Caco-2 (cell line): ENCODE measurements around the gene DENND6B. TPM values are rescaled to one million over a fixed set of nuclear protein-coding genes. Genes with fewer than 3 reads are reported as not detected.

Source experiments
- BruUV-seq: library from RNA; stranded (reverse); fragments of 400-500 nt; replicated peaks from 2 replicates; lab custom pipeline; 2021; lab: Mats Ljungman, UMichigan
- CTCF ChIA-PET: fragments of 300-600 bp; sonication (Branson Sonifier 250); formaldehyde crosslinking; loops from one replicate; lab custom pipeline; 2022; ENCODE audit warnings: antibody characterized with exemption; lab: Charles Lee
- POLR2A ChIA-PET: fragments of 300-600 bp; sonication (Branson Sonifier 250); formaldehyde crosslinking; loops from one replicate; lab custom pipeline; 2022; ENCODE audit warnings: antibody characterized with exemption; lab: Charles Lee
- DNase-seq, 2 experiments: peaks; one replicate each; pipeline versions ENCODE4 v3.0.0 to v3.0.0-alpha.2; 2020 to 2022
- H3K27me3 ChIP-seq: replicated peaks from 2 replicates; pipeline ENCODE4 v1.6.0; 2011; ENCODE audit warnings: low read length; ENCODE audit not compliant: control insufficient read depth, insufficient read depth
- H3K36me3 ChIP-seq: 2 replicates; pipeline ENCODE4 v1.5.1; 2011; ENCODE audit warnings: low read length; ENCODE audit not compliant: control insufficient read depth, insufficient read depth
- H3K4me1 ChIP-seq: fragments of 250-450 bp; sonication (Bioruptor Pico); 2 replicates; pipeline ENCODE4 v1.5.1; 2020; ENCODE audit warnings: mild to moderate bottlenecking
- H3K4me3 ChIP-seq: 2 replicates; pipeline ENCODE4 v1.5.1; 2011; ENCODE audit warnings: low read depth, mild to moderate bottlenecking, control low read depth, low read length
- H3K9me3 ChIP-seq: fragments of 250-450 bp; sonication (Bioruptor Pico); 2 replicates; pipeline ENCODE4 v1.5.1; 2020; ENCODE audit warnings: mild to moderate bottlenecking, moderate library complexity
- H3K27ac Mint-ChIP-seq: one replicate; pipeline ENCODE4 v1.8.0; 2022; ENCODE audit warnings: mixed read lengths; ENCODE audit not compliant: unreplicated experiment
- H3K27me3 Mint-ChIP-seq: one replicate; pipeline ENCODE4 v1.8.0; 2022; ENCODE audit warnings: mixed read lengths; ENCODE audit not compliant: insufficient read depth, unreplicated experiment
- H3K36me3 Mint-ChIP-seq: one replicate; pipeline ENCODE4 v1.8.0; 2022; ENCODE audit warnings: mild to moderate bottlenecking, mixed read lengths; ENCODE audit not compliant: insufficient read depth, unreplicated experiment
- H3K4me1 Mint-ChIP-seq: one replicate; pipeline ENCODE4 v1.8.0; 2022; ENCODE audit warnings: low read depth, mixed read lengths; ENCODE audit not compliant: unreplicated experiment
- H3K4me3 Mint-ChIP-seq: one replicate; pipeline ENCODE4 v1.8.0; 2022; ENCODE audit warnings: mild to moderate bottlenecking, moderate library complexity, mixed read lengths; ENCODE audit not compliant: unreplicated experiment
- H3K9me3 Mint-ChIP-seq: one replicate; pipeline ENCODE4 v1.8.0; 2022; ENCODE audit warnings: mixed read lengths; ENCODE audit not compliant: unreplicated experiment
- CTCF ChIP-seq, 2 experiments: fragments of 200-600 bp in 1 of 2; IDR thresholded peaks; 1 replicate in 1 of 2; 2 replicates in 1 of 2; pipeline versions ENCODE4 v1.5.1 to v1.8.0; 2011 to 2022; ENCODE audit warnings: antibody characterized with exemption in 1 of 2, control low read depth in 1 of 2, inconsistent platforms in 1 of 2, low read depth in 1 of 2, low read length in 1 of 2, mild to moderate bottlenecking in 1 of 2, moderate library complexity in 1 of 2; ENCODE audit not compliant: insufficient read depth in 1 of 2, severe bottlenecking in 1 of 2, unreplicated experiment in 1 of 2
- intact Hi-C: fragments of 100-400 bp; cut with micrococcal nuclease; formaldehyde crosslinking; loops from one replicate; pipeline ENCODE4 v1.10.0; 2022; ENCODE audit not compliant: unreplicated experiment
- total RNA-seq: library from RNA; stranded (reverse); gene quantifications from 2 replicates; pipeline ENCODE4 v1.2.3, GENCODE V29; 2022

DENND6B gene
- total RNA-seq, 1 experiment from 2014 or later, result 3.4 TPM

DNA sequence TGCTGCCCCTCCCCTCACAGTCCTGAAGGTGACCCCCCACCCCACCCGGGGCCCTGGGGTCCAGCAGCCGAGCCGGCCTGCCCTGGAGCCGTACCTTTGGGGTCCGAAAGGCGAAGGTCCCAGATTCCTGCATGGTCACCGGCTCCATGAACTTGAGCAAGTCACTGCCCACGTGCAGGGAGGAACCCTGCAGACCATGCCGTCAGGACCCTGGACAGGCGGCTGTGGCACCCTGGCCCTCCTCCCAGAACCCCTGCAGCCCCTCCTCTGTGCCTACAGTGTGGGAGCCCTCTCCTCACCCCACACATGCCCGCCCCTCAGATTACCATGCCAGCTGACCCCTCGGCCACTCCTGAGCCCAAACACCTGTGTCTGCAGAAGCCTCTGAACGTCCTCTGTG lies 42.3 kb downstream of the DENND6B start:
- H3K27me3 Mint-ChIP-seq, result no peaks in the 10 kb centered on the region
- TF ChIP-seq CTCF (IDR thresholded peaks at IDR 0.05; ENCODE audit: insufficient read depth in 1 of 2, low read depth in 1 of 2, low read length in 1 of 2, severe bottlenecking in 1 of 2, unreplicated experiment in 1 of 2), result no peak
- Histone ChIP-seq H3K27me3 (no peaks in the 10 kb centered on the region), H3K4me3 (no peak overlapping the region), H3K36me3 (peaks cover 10% of the 10 kb centered on the region), H3K4me1 (peaks cover 18% of the 10 kb centered on the region), H3K9me3 (no peaks in the 10 kb centered on the region)
- BruUV-seq, result no TSS peak
- no peaks in the 10 kb centered on the region for H3K4me1 Mint-ChIP-seq
- H3K9me3 Mint-ChIP-seq, result no peaks in the 10 kb centered on the region
- peaks cover 53% of the 10 kb centered on the region for H3K36me3 Mint-ChIP-seq
- intact Hi-C loops, result no loop called here
- H3K4me3 Mint-ChIP-seq, result no peak overlapping the region
- H3K27ac Mint-ChIP-seq, result peak overlapping the region; percentile 81
- no peak for DNase-seq
- ChIA-PET POLR2A (interaction anchor here (0.5 kb wide), 1 partner anchor 9 kb away, joined by 6 read pairs; no protein-coding TSS in a partner anchor), CTCF (no interaction called here)

DNA sequence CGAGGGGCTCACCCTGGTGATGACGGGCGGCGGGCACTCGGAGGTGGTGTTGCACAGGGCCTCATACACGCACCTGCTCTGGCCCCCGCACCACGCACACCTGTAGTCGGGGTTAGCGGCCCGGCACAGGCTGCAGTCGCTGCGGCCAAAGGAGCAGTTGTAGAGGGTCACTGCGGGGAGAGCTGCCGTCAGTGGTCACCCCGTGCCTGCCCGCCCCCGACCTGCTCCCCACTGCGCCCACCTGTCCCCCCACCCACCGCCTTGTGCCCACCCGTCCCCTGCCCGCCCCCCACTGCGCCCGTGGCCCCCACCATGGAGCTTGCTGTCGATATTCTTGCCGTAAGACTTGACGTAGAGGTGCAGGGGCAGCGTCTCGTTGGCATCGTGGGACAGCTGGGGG lies 43.0 kb downstream of the DENND6B start:
- Mint-ChIP-seq H3K4me1 (no peaks in the 10 kb centered on the region), H3K9me3 (no peaks in the 10 kb centered on the region), H3K27me3 (no peaks in the 10 kb centered on the region), H3K36me3 (peaks cover 60% of the 10 kb centered on the region), H3K27ac (peak overlapping the region; percentile 69), H3K4me3 (no peak overlapping the region)
- Histone ChIP-seq H3K36me3 (peaks cover 11% of the 10 kb centered on the region), H3K9me3 (no peaks in the 10 kb centered on the region), H3K4me3 (no peak overlapping the region), H3K4me1 (peaks cover 18% of the 10 kb centered on the region), H3K27me3 (no peaks in the 10 kb centered on the region)
- intact Hi-C loops, result no loop called here
- ChIA-PET POLR2A (no interaction called here), CTCF (no interaction called here)
- BruUV-seq, result no TSS peak
- no peak for DNase-seq
- no peak for TF ChIP-seq CTCF (IDR thresholded peaks at IDR 0.05; ENCODE audit: insufficient read depth in 1 of 2, low read depth in 1 of 2, low read length in 1 of 2, severe bottlenecking in 1 of 2, unreplicated experiment in 1 of 2)

GRCh38 chr22:50282361-50283155 lies 44.3 kb downstream of the DENND6B start:
- Mint-ChIP-seq H3K27me3 (no peaks in the 10 kb centered on the region), H3K4me1 (no peaks in the 10 kb centered on the region), H3K9me3 (no peaks in the 10 kb centered on the region), H3K27ac (peak overlapping the region; percentile 69), H3K4me3 (peak overlapping the region; percentile 55), H3K36me3 (peaks cover 61% of the 10 kb centered on the region)
- ChIA-PET CTCF (interaction anchor here (0.8 kb wide), 1 partner anchor 9 kb away, joined by 4 read pairs; no protein-coding TSS in a partner anchor), POLR2A (interaction anchor here (0.6 kb wide), 2 partner anchors 11 to 30 kb away, joined by 3 to 4 read pairs; no protein-coding TSS in a partner anchor)
- no peak for TF ChIP-seq CTCF (IDR thresholded peaks at IDR 0.05; ENCODE audit: insufficient read depth in 1 of 2, low read depth in 1 of 2, low read length in 1 of 2, severe bottlenecking in 1 of 2, unreplicated experiment in 1 of 2)
- BruUV-seq, result no TSS peak
- Histone ChIP-seq H3K4me3 (no peak overlapping the region), H3K27me3 (no peaks in the 10 kb centered on the region), H3K36me3 (peaks cover 13% of the 10 kb centered on the region), H3K9me3 (no peaks in the 10 kb centered on the region), H3K4me1 (peaks cover 18% of the 10 kb centered on the region)
- peak; percentile 81 to 85 for DNase-seq
- intact Hi-C loops, result no loop called here
